BE2C (cell line): ENCODE results near the gene BCL2L1.

ENCODE experiments used
- DNase-seq: peaks from one replicate; pipeline ENCODE4 v3.0.0-alpha.2; 2020
- H3K27me3 ChIP-seq: fragments of 250-450 bp; sonication (Bioruptor Pico); 2 replicates; pipeline ENCODE4 v1.5.1; 2020; ENCODE audit warnings: mild to moderate bottlenecking
- H3K36me3 ChIP-seq: fragments of 250-450 bp; sonication (Bioruptor Pico); 2 replicates; pipeline ENCODE4 v1.5.1; 2020; ENCODE audit warnings: mild to moderate bottlenecking
- H3K4me1 ChIP-seq: fragments of 250-450 bp; sonication (Bioruptor Pico); 2 replicates; pipeline ENCODE4 v1.5.1; 2020
- H3K4me3 ChIP-seq: 2 replicates; pipeline ENCODE4 v1.5.1; 2011; ENCODE audit warnings: low read depth, low read length
- H3K9me3 ChIP-seq: fragments of 250-450 bp; sonication (Bioruptor Pico); 2 replicates; pipeline ENCODE4 v1.5.1; 2020
- TF ChIP-seq, protein P1 (sequence below): IDR thresholded peaks from 2 replicates; pipeline ENCODE4 v1.5.1; 2012; ENCODE audit warnings: mild to moderate bottlenecking, low read depth, low read length

BCL2L1 gene

DNA sequence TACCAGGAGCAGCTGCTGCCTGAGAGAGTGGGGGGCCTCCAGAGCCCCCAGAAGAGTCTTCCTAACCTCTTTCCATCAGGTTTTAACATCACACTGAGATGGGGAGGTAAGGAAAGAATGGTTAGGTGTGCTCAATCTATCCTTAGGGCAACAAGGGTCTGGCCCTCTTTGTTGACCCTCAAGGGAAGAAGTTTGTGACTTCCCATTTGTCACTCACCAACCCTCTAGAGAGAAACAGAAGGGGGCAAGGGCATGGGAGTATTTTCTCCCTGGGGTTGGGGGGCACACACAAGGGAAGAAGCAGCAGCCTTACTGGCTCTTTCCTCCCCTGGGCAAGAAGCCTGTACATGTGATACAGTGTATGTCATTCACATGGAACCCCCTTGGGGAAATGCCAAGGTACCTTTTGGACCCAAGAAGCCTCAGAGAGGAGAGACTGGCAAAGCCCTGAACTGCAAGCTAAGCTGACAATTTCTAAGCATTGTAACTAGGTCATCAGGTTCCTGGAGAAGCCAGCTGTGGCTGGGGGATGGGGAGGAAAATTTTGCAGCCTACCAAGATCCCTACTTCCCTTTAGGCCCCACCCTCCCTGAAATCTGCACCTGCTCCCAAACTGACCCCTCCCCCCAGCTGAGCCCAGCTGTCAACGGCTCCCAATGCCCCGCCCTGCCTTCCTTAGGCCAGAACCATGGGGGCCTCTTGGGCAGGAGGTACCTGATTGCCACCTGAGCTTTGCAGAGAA, 14.5 kb downstream of the BCL2L1 start:
- DNase-seq, result no peak
- TF ChIP-seq, protein P1, sequence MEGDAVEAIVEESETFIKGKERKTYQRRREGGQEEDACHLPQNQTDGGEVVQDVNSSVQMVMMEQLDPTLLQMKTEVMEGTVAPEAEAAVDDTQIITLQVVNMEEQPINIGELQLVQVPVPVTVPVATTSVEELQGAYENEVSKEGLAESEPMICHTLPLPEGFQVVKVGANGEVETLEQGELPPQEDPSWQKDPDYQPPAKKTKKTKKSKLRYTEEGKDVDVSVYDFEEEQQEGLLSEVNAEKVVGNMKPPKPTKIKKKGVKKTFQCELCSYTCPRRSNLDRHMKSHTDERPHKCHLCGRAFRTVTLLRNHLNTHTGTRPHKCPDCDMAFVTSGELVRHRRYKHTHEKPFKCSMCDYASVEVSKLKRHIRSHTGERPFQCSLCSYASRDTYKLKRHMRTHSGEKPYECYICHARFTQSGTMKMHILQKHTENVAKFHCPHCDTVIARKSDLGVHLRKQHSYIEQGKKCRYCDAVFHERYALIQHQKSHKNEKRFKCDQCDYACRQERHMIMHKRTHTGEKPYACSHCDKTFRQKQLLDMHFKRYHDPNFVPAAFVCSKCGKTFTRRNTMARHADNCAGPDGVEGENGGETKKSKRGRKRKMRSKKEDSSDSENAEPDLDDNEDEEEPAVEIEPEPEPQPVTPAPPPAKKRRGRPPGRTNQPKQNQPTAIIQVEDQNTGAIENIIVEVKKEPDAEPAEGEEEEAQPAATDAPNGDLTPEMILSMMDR, result no peak
- Histone ChIP-seq H3K4me1 (no peaks in the 10 kb centered on the region), H3K4me3 (no peak overlapping the region), H3K27me3 (no peaks in the 10 kb centered on the region), H3K9me3 (no peaks in the 10 kb centered on the region), H3K36me3 (peaks cover 19% of the 10 kb centered on the region)

DNA sequence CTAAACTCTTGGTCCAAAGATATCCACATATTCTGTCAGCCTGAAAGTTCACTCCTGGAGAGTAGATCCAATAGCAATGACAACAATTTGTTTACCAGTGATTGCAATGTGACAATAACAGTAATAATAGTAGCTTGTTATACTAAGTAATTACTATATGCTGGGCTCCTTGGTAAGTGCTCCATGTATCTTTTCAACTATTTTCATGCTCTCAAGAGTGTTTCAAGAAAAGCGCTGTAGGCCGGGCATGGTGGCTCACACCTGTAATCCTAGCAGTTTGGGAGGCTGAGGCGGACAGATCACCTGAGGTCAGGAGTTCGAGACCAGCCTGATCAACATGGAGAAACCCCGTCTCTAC, 15.4 kb downstream of the BCL2L1 start:
- Histone ChIP-seq H3K27me3 (no peaks in the 10 kb centered on the region), H3K4me3 (no peak overlapping the region), H3K36me3 (peaks cover 18% of the 10 kb centered on the region), H3K4me1 (no peaks in the 10 kb centered on the region), H3K9me3 (no peaks in the 10 kb centered on the region)
- no peak for DNase-seq
- TF ChIP-seq, protein P1, result no peak

DNA sequence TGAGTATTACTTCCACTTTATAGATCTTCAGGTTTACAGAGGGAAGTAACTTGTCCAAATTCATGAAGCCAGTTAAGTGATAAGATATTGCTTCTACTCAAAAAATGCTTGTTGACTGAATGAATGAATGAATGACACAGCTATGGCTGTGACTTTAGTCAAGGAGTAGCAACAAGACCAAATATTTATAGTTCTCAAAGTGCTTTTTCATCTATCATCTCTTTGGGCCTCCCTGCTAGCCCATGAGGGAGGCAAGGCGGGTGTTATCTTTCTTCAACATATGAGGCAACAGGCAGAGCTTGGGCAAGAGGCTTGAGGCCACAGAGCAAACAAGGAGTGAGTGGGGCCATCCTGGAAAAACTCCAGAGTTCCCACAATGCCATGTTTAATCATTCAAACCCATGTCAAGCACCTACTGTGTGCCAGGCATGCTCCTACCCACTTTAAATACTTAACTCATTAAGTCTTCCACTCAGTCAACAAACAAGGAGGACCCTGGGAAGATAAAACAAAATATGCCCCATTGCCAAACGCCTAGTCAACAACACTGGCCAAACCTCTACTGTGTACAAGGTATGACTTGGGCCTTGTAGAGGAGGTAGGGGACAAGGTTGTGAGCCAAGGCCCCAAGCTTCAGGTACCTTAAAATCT, 15.9 kb downstream of the BCL2L1 start:
- Histone ChIP-seq H3K4me1 (no peaks in the 10 kb centered on the region), H3K4me3 (no peak overlapping the region), H3K27me3 (no peaks in the 10 kb centered on the region), H3K36me3 (peaks cover 18% of the 10 kb centered on the region), H3K9me3 (no peaks in the 10 kb centered on the region)
- DNase-seq, result no peak
- TF ChIP-seq, protein P1, result no peak

DNA sequence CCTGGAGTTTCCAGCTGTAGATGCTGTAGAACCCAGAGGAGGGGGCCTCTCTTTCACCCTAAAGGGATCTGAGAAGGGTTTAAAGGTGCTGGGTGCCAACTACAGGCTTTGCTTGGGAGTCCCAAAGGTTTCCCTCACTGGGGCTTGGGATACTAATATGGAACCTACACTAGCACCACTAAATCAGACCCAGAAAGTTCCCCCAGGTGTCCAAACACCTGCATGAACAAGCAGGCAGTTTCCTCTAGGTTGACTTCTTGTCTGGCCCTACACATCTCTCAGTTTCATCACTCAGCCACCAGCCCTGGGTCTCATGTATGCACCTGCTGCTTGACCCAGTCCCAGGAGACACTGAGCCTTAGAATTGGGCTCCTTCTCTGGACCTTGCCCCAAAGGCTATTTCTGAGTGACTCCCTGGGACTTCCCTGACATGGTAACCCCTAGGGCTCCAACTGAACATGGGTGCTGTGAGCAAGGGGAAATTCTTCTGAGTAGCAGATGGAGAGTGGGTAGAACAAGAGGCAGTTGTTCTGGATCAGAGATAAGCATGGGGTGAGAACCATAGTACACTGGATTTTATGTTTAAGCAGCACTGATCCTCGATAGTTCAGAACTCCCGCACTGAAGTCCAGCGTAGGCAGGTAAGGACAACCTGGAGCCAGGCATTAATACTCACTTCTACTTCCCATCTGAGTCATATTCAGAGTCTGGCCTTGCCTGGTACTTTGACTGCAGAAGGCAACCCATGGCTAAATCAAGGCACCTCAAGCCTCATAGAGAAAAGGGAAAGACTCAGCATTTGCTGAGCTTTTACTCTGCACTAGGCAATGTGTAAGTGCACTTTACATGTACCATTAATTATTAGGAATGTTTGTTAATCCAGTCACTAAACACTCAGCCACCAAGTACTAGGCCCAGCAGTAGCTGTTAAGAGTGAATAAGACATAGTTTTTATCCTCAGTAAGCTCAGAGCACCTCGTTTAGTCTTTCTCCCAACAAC, 16.8 kb downstream of the BCL2L1 start:
- peaks cover 12% of the 10 kb centered on the region for H3K36me3 ChIP-seq
- no peak for DNase-seq
- no peaks in the 10 kb centered on the region for H3K4me1 ChIP-seq

DNA sequence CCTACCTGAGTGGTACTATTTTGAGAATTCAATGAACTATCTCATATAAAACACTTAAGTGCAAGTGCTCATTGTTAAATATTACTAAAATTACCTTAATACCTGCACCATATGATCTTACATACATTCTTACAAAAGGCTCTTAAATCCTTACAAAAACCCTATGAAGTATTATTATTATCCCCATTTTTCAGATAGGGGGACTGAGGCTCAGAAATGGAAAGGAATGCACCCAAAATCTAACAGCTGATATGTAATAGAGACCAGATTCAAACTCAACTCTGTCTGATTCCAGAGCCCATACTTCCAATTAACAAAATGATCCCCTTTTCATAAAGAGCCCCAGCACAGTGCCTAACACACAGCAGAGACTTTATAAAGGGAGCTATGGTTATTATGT, 17.5 kb downstream of the BCL2L1 start:
- peaks cover 8% of the 10 kb centered on the region for H3K36me3 ChIP-seq
- no peaks in the 10 kb centered on the region for H3K4me1 ChIP-seq
- no peak overlapping the region for H3K4me3 ChIP-seq
- H3K27me3 ChIP-seq, result no peaks in the 10 kb centered on the region
- DNase-seq, result no peak
- TF ChIP-seq, protein P1, result no peak
- H3K9me3 ChIP-seq, result no peaks in the 10 kb centered on the region

More for the DNA sequence above, 16.8 kb downstream of the BCL2L1 start:
- TF ChIP-seq, protein P1, result no peak
- H3K4me3 ChIP-seq, result no peak overlapping the region
- H3K9me3 ChIP-seq, result no peaks in the 10 kb centered on the region
- no peaks in the 10 kb centered on the region for H3K27me3 ChIP-seq
